B cell (primary cell): ENCODE data around the gene HS1BP3. TPM values are rescaled to one million over a fixed set of nuclear protein-coding genes. Genes with fewer than 3 reads are reported as not detected.

ENCODE experiments used
- ATAC-seq: fragments of 200-7000 bp; cut with Tn5 transposase; one replicate; pipeline ENCODE4 v1.10.0; 2021; ENCODE audit warnings: low read depth, mild to moderate bottlenecking, moderate number of reproducible peaks, moderate library complexity
- CTCF ChIA-PET: fragments of 350-600 bp; sonication (Branson Sonifier 250); formaldehyde crosslinking; loops from one replicate; lab custom pipeline; 2021; ENCODE audit warnings: antibody characterized with exemption, inconsistent platforms; lab: Charles Lee
- POLR2A ChIA-PET: fragments of 350-600 bp; sonication (Branson Sonifier 250); formaldehyde crosslinking; loops from one replicate; lab custom pipeline; 2021; ENCODE audit warnings: antibody characterized with exemption; lab: Charles Lee
- DNase-seq: peaks from one replicate; pipeline ENCODE4 v3.0.0; 2013
- H2AFZ ChIP-seq: 2 replicates; pipeline ENCODE4 v1.6.1; 2012; ENCODE audit warnings: mild to moderate bottlenecking, low read depth, low read length; ENCODE audit not compliant: insufficient read depth, poor library complexity, severe bottlenecking
- H3K27ac ChIP-seq, 2 donors: 1 replicate in 1 of 2; 2 replicates in 1 of 2; pipeline ENCODE4 v1.5.1; 2012 to 2013; ENCODE audit warnings: low read length in 2 of 2, mild to moderate bottlenecking in 2 of 2, moderate library complexity in 1 of 2
- H3K27me3 ChIP-seq, 4 experiments: fragments of 200-600 bp in 1 of 4; sonication (generic) in 1 of 4; replicated peaks in 1 of 4; 1 replicate in 2 of 4; 2 replicates in 2 of 4; pipeline versions ENCODE4 v1.6.1 to v1.7.0; 2013 to 2016; ENCODE audit warnings: low read length in 3 of 4, mild to moderate bottlenecking in 2 of 4, mixed read lengths in 1 of 4, moderate library complexity in 1 of 4; ENCODE audit not compliant: insufficient read depth in 4 of 4, control insufficient read depth in 3 of 4; ENCODE audit errors: control extremely low read depth in 1 of 4
- H3K36me3 ChIP-seq, 2 experiments: replicated peaks in 1 of 2; 1 replicate in 1 of 2; 2 replicates in 1 of 2; pipeline versions ENCODE4 v1.6.1 to v1.7.1; 2013; ENCODE audit warnings: low read length in 1 of 2; ENCODE audit not compliant: insufficient read depth in 2 of 2, control insufficient read depth in 1 of 2; ENCODE audit errors: control extremely low read depth in 1 of 2, extremely low read depth in 1 of 2
- H3K4me1 ChIP-seq, 2 donors: fragments of 200-600 bp in 1 of 2; sonication (generic) in 1 of 2; 1 replicate in 1 of 2; 2 replicates in 1 of 2; pipeline versions ENCODE4 v1.5.1 to v1.6.1; 2013 to 2017; ENCODE audit warnings: low read length in 2 of 2; ENCODE audit not compliant: control insufficient read depth in 2 of 2, insufficient read depth in 2 of 2
- H3K4me2 ChIP-seq: replicated peaks from 2 replicates; pipeline ENCODE3; 2012; ENCODE audit warnings: mild to moderate bottlenecking, low read depth, low read length; ENCODE audit not compliant: poor library complexity, severe bottlenecking
- H3K4me3 ChIP-seq, 5 experiments: fragments of 200-600 bp in 1 of 5; sonication (generic) in 1 of 5; 1 replicate in 3 of 5; 2 replicates in 2 of 5; pipeline versions ENCODE4 v1.5.1 to v1.7.0; 2011 to 2016; ENCODE audit warnings: low read length in 4 of 5, mild to moderate bottlenecking in 4 of 5, low read depth in 2 of 5, control low read depth in 1 of 5, moderate library complexity in 1 of 5; ENCODE audit not compliant: insufficient read depth in 1 of 5; ENCODE audit errors: control extremely low read depth in 1 of 5, extremely low read depth in 1 of 5
- H3K79me2 ChIP-seq: fragments of 200-600 bp; sonication (generic); one replicate; pipeline ENCODE4 v1.6.0; 2016; ENCODE audit warnings: low read length; ENCODE audit not compliant: control insufficient read depth, insufficient read depth
- H3K9ac ChIP-seq: fragments of 200-600 bp; sonication (generic); 2 replicates; pipeline ENCODE4 v1.6.1; 2017; ENCODE audit warnings: mild to moderate bottlenecking, low read length, moderate library complexity
- H3K9me3 ChIP-seq, 3 donors: one replicate each; pipeline versions ENCODE4 v1.6.1 to v1.7.1; 2013; ENCODE audit warnings: low read length in 2 of 3; ENCODE audit not compliant: control insufficient read depth in 2 of 3, insufficient read depth in 1 of 3; ENCODE audit errors: control extremely low read depth in 1 of 3
- H4K20me1 ChIP-seq: 2 replicates; pipeline ENCODE4 v1.6.0; 2012; ENCODE audit warnings: mild to moderate bottlenecking, low read length; ENCODE audit not compliant: insufficient read depth, control insufficient read depth, poor library complexity, severe bottlenecking
- H3K27ac Mint-ChIP-seq: one replicate; pipeline ENCODE4 v1.8.0; 2021; ENCODE audit warnings: mixed read lengths
- H3K27me3 Mint-ChIP-seq: one replicate; pipeline ENCODE4 v1.8.0; 2021; ENCODE audit warnings: mixed read lengths
- H3K4me1 Mint-ChIP-seq: one replicate; pipeline ENCODE4 v1.8.0; 2021; ENCODE audit warnings: mixed read lengths
- H3K4me3 Mint-ChIP-seq: one replicate; pipeline ENCODE4 v1.8.0; 2021; ENCODE audit warnings: mixed read lengths
- H3K9me3 Mint-ChIP-seq: one replicate; pipeline ENCODE4 v1.8.0; 2022; ENCODE audit warnings: mixed read lengths; ENCODE audit not compliant: insufficient read depth
- EZH2 ChIP-seq: IDR thresholded peaks from 2 replicates; pipeline ENCODE4 v1.6.1; 2012; ENCODE audit warnings: borderline replicate concordance, low read depth, mild to moderate bottlenecking, moderate library complexity, low read length; ENCODE audit not compliant: insufficient read depth, poor library complexity, severe bottlenecking
- WGBS: methylation state at CpG from one replicate; pipeline ENCODE4 v1.1.5; 2013; ENCODE audit warnings: missing lambda C conversion rate; ENCODE audit not compliant: insufficient coverage; 5-methylcytosine and 5-hydroxymethylcytosine counted together
- intact Hi-C: fragments of 100-400 bp; cut with micrococcal nuclease; formaldehyde crosslinking; loops from one replicate; pipeline ENCODE4 v1.10.0; 2022
- polyA plus RNA-seq: library from polyadenylated mRNA; depleted of rRNA; stranded (reverse); fragments of >200 nt; gene quantifications from 2 replicates; pipeline ENCODE4 v1.2.3, GENCODE V29; 2012
- total RNA-seq, 2 donors: library from RNA; stranded (reverse); fragments of 120-200 nt in 1 of 2; gene quantifications; 1 replicate in 1 of 2; 2 replicates in 1 of 2; pipeline versions ENCODE4 v1.2.3 to v1.2.4, GENCODE V29; 2013 to 2022
- TF ChIP-seq, protein P1 (sequence below): fragments of 200-600 bp; IDR thresholded peaks from one replicate; pipeline ENCODE4 v1.8.0; 2022; ENCODE audit warnings: antibody characterized with exemption, mild to moderate bottlenecking

Gene HS1BP3
- total and polyA plus RNA-seq, 2 donors (not counting 1 experiment from before 2014, with no cell fraction given) = 27.8 to 28.7 TPM

DNA sequence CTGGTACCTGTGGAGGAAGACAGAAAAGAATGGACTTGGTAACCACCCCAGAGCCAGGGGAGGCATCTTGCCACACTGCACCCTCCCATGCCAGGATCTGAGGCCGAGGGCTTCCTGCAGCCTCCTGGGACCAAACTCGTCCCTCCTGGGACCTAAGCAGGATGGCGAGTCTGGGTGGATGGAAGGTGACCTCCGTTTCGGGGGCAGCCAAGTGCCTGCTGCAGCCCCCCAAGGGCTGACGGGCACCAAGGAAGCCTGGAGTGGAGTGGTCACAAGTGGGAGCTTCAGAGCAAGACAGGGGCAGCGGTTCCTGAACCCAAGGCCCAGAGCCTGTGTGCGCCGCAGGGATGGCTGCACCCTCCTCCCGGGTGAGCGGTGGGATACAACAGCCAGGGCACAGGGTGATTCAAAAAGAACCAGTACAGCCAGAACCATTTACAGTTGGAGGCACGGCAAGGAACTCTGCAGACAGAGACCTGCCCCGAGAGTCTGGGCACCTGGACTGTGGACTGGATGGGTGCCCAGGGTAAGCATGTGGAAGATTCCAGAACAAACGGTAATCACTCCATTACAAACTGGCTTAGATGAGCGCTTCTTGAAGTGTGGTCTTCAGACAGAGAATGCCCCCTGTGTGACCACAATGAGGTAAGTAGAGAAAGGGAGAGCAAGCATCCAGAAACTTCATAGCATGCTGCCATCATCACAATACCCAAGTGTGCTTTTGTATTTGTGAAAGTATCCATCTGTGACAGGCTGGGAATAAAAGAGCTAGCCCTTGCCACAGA is 12.1 kb downstream of the HS1BP3 start:
- POLR2A ChIA-PET = no interaction called here
- no peak overlapping the region for H3K27ac Mint-ChIP-seq
- H3K27me3 Mint-ChIP-seq = no peaks in the 10 kb centered on the region
- no peaks in the 10 kb centered on the region for H3K27me3 ChIP-seq
- H3K9me3 Mint-ChIP-seq = no peaks in the 10 kb centered on the region
- 95% methylated on average over 11 of the region's 15 CpGs for WGBS
- peaks cover 0 to 57% of the 10 kb centered on the region in 2 experiments for H3K36me3 ChIP-seq
- CTCF ChIA-PET = interaction anchor here (1.2 to 6.9 kb wide), 4 partner anchors 12 to 197 kb away, joined by 4 to 114 read pairs (median 6); partner anchors contain the start of genes HS1BP3 and RHOB
- no peak for TF ChIP-seq EZH2
- TF ChIP-seq, protein P1, sequence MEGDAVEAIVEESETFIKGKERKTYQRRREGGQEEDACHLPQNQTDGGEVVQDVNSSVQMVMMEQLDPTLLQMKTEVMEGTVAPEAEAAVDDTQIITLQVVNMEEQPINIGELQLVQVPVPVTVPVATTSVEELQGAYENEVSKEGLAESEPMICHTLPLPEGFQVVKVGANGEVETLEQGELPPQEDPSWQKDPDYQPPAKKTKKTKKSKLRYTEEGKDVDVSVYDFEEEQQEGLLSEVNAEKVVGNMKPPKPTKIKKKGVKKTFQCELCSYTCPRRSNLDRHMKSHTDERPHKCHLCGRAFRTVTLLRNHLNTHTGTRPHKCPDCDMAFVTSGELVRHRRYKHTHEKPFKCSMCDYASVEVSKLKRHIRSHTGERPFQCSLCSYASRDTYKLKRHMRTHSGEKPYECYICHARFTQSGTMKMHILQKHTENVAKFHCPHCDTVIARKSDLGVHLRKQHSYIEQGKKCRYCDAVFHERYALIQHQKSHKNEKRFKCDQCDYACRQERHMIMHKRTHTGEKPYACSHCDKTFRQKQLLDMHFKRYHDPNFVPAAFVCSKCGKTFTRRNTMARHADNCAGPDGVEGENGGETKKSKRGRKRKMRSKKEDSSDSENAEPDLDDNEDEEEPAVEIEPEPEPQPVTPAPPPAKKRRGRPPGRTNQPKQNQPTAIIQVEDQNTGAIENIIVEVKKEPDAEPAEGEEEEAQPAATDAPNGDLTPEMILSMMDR = no peak
- no peak overlapping the region for H3K27ac ChIP-seq
- intact Hi-C loops = no loop called here
- H3K4me1 Mint-ChIP-seq = peaks cover 11% of the 10 kb centered on the region
- no peak overlapping the region for H3K4me2 ChIP-seq
- no peak overlapping the region for H3K4me3 ChIP-seq
- H3K4me3 Mint-ChIP-seq = no peak overlapping the region
- no peak for ATAC-seq
- H2AFZ ChIP-seq = no peak overlapping the region
- H3K9me3 ChIP-seq = no peaks in the 10 kb centered on the region
- H3K4me1 ChIP-seq = peaks cover 0 to 7% of the 10 kb centered on the region in 2 donors
- no peak overlapping the region for H3K9ac ChIP-seq
- H4K20me1 ChIP-seq = peaks cover 18% of the 10 kb centered on the region
- peaks cover 13% of the 10 kb centered on the region for H3K79me2 ChIP-seq
- DNase-seq = no peak

DNA sequence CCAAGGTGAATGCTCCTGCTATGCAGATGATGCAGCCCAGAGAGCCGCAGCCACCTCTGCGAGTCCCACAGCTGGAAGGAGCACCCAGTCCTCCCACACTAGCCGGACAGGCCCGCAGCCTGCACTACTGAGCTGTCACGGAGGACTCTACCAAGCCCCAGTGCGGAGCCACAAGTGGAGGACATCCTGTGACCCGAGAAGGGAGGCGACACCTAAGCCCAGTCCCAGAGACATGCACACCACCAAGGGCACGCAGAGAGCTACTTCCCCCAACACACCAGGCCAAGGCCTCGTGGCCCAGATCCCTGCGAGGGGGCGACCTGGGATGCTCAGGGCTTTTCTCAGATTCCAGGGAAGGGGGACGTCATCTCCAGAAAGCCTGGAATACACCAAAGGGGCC is 12.9 kb downstream of the HS1BP3 start:
- peaks cover 0 to 9% of the 10 kb centered on the region in 2 donors for H3K4me1 ChIP-seq
- ChIA-PET POLR2A (no interaction called here), CTCF (interaction anchor here (5.6 kb wide), 1 partner anchor 197 kb away, joined by 44 read pairs; no protein-coding TSS in a partner anchor)
- H2AFZ ChIP-seq = no peak overlapping the region
- peaks cover 17% of the 10 kb centered on the region for H4K20me1 ChIP-seq
- H3K9ac ChIP-seq = no peak overlapping the region
- H3K27me3 Mint-ChIP-seq = no peaks in the 10 kb centered on the region
- no peak for DNase-seq
- peaks cover 11% of the 10 kb centered on the region for H3K4me1 Mint-ChIP-seq
- peaks cover 0 to 52% of the 10 kb centered on the region in 2 experiments for H3K36me3 ChIP-seq
- no peaks in the 10 kb centered on the region for H3K9me3 Mint-ChIP-seq
- H3K4me3 ChIP-seq = no peak overlapping the region
- H3K27ac Mint-ChIP-seq = no peak overlapping the region
- no peak overlapping the region for H3K27ac ChIP-seq
- no peak overlapping the region for H3K4me2 ChIP-seq
- intact Hi-C loops = no loop called here
- ATAC-seq = no peak
- peaks cover 13% of the 10 kb centered on the region for H3K79me2 ChIP-seq
- no peaks in the 10 kb centered on the region for H3K9me3 ChIP-seq
- H3K27me3 ChIP-seq = no peaks in the 10 kb centered on the region
- no peak overlapping the region for H3K4me3 Mint-ChIP-seq
- TF ChIP-seq, protein P1 = no peak
- no peak for TF ChIP-seq EZH2
- WGBS = 96% methylated on average over 13 of the region's 13 CpGs
